K562 (cell line): ENCODE measurements around the gene SYT3. TPM values are rescaled to one million over a fixed set of nuclear protein-coding genes. Genes with fewer than 3 reads are reported as not detected.

Source experiments
- ATAC-seq: fragments of 200-7000 bp; cut with Tn5 transposase; 3 replicates; pipeline ENCODE4 v1.9.1; 2020; ENCODE audit warnings: moderate library complexity
- BruUV-seq: library from RNA; stranded (reverse); fragments of 400-500 nt; replicated peaks from 2 replicates; lab custom pipeline; 2021; lab: Mats Ljungman, UMichigan
- CTCF ChIA-PET: fragments of 300-600 bp; formaldehyde crosslinking; extraction: SDS; loops from one replicate; lab custom pipeline; 2021; ENCODE audit warnings: low intra/inter-chr PET ratio; lab: Yijun Ruan, JAX
- POLR2A ChIA-PET: fragments of 300-600, 350-650 bp; sonication (Branson Sonifier 250); formaldehyde crosslinking; extraction: SDS; loops from one replicate; lab custom pipeline; 2021; ENCODE audit warnings: antibody characterized with exemption, inconsistent platforms; lab: Yijun Ruan, JAX
- DNase-seq, 4 experiments: peaks; one replicate each; pipeline versions ENCODE4 v3.0.0 to v3.0.0-alpha.2; 2011 to 2018; ENCODE audit warnings: low spot score in 3 of 4, mixed read lengths in 3 of 4; ENCODE audit errors: extremely low read depth in 1 of 4
- FAIRE-seq: peaks from 2 replicates; lab custom pipeline; 2011; peaks lifted over from hg19 to GRCh38; lab: Jason Lieb, UNC
- H2AFZ ChIP-seq: 2 replicates; pipeline ENCODE4 v1.6.0; 2011; ENCODE audit warnings: low read depth, low read length, control low read depth, inconsistent platforms
- H3K27ac ChIP-seq: fragments of 200-600 bp; 3 replicates; pipeline ENCODE4 v1.8.0; 2011; ENCODE audit warnings: low read depth, mild to moderate bottlenecking, control low read depth, inconsistent platforms, low read length, moderate library complexity, mixed read lengths; ENCODE audit errors: extremely low read depth
- H3K27me3 ChIP-seq, 2 experiments: fragments of 300-600 bp in 1 of 2; 2 replicates in 1 of 2; 3 replicates in 1 of 2; pipeline versions ENCODE4 v1.6.0 to v1.8.0; 2011; ENCODE audit warnings: inconsistent platforms in 2 of 2, low read length in 2 of 2, mild to moderate bottlenecking in 1 of 2, mixed read lengths in 1 of 2, moderate library complexity in 1 of 2; ENCODE audit not compliant: control insufficient read depth in 2 of 2, insufficient read depth in 2 of 2
- H3K36me3 ChIP-seq: fragments of 300-600 bp; 3 replicates; pipeline ENCODE4 v1.8.0; 2011; ENCODE audit warnings: mild to moderate bottlenecking, low read length, inconsistent platforms; ENCODE audit not compliant: control insufficient read depth, insufficient read depth
- H3K4me1 ChIP-seq, 2 experiments: fragments of 200-600 bp in 1 of 2; replicated peaks in 1 of 2; 2 replicates in 1 of 2; 3 replicates in 1 of 2; pipeline versions ENCODE4 v1.5.1 to v1.8.0; 2011; ENCODE audit warnings: inconsistent platforms in 2 of 2, low read length in 2 of 2, mild to moderate bottlenecking in 1 of 2, mixed read lengths in 1 of 2, moderate library complexity in 1 of 2; ENCODE audit not compliant: control insufficient read depth in 2 of 2, insufficient read depth in 2 of 2
- H3K4me2 ChIP-seq: 2 replicates; pipeline ENCODE4 v1.6.1; 2011; ENCODE audit warnings: low read length, control low read depth, inconsistent platforms, mixed read lengths; ENCODE audit not compliant: insufficient read depth
- H3K4me3 ChIP-seq: fragments of 200-600 bp; sonication (generic), shearing (Covaris generic); 2 replicates; pipeline ENCODE4 v1.5.1; 2016; ENCODE audit warnings: control low read depth, inconsistent platforms
- H3K79me2 ChIP-seq: fragments of 200-600 bp; 3 replicates; pipeline ENCODE4 v1.8.0; 2011; ENCODE audit warnings: low read length, inconsistent platforms; ENCODE audit not compliant: control insufficient read depth, insufficient read depth
- H3K9ac ChIP-seq, 2 experiments: 2 replicates each; pipeline versions ENCODE4 v1.6.0 to v1.6.1; 2011; ENCODE audit warnings: low read depth in 2 of 2, low read length in 2 of 2, control low read depth in 1 of 2, inconsistent platforms in 1 of 2, mild to moderate bottlenecking in 1 of 2, mixed read lengths in 1 of 2; ENCODE audit not compliant: insufficient read depth in 1 of 2
- H3K9me1 ChIP-seq: one replicate; pipeline ENCODE4 v1.6.0; 2011; ENCODE audit warnings: inconsistent platforms, mild to moderate bottlenecking, low read length, moderate library complexity; ENCODE audit not compliant: control insufficient read depth, insufficient read depth
- H3K9me3 ChIP-seq: replicated peaks from 2 replicates; pipeline ENCODE4 v1.5.1; 2011; ENCODE audit warnings: low read depth, low read length, inconsistent platforms; ENCODE audit not compliant: control insufficient read depth, insufficient read depth
- H4K20me1 ChIP-seq: replicated peaks from 2 replicates; pipeline ENCODE4 v1.6.1; 2011; ENCODE audit warnings: low read length, inconsistent platforms, mixed read lengths; ENCODE audit not compliant: control insufficient read depth, insufficient read depth
- CBX3 ChIP-seq, 2 experiments: IDR thresholded peaks; 1 replicate in 1 of 2; 2 replicates in 1 of 2; pipeline ENCODE4 v1.6.1; 2012; ENCODE audit warnings: inconsistent platforms in 2 of 2, low read length in 2 of 2, borderline replicate concordance in 1 of 2, control low read depth in 1 of 2
- RBM25 ChIP-seq: fragments of 200-400 bp; formaldehyde crosslinking; IDR thresholded peaks from 2 replicates; pipeline ENCODE4 v1.6.1; 2018; ENCODE audit warnings: low read length, low read depth, moderate library complexity; ENCODE audit not compliant: severe bottlenecking
- ZBTB1 ChIP-seq: sonication (generic); formaldehyde crosslinking; IDR thresholded peaks from 2 replicates; pipeline ENCODE4 v1.8.1; 2023; ENCODE audit warnings: missing genetic modification reagents, low read depth, mild to moderate bottlenecking, borderline replicate concordance
- WGBS: fragments of 100-300 bp; shearing (Covaris generic); methylation state at CpG from one replicate; pipeline ENCODE4 v1.1.6; 2016; ENCODE audit warnings: low coverage, mixed read lengths; ENCODE audit not compliant: insufficient coverage; ENCODE audit errors: missing lambda C conversion rate; 5-methylcytosine and 5-hydroxymethylcytosine counted together
- in situ Hi-C: fragments of 300-500 bp; cut with MboI; formaldehyde crosslinking; loops from 4 replicates; pipeline ENCODE4 v1.15.0; 2018; ENCODE audit warnings: inconsistent platforms, mixed read lengths
- intact Hi-C: fragments of 100-400 bp; cut with micrococcal nuclease; formaldehyde crosslinking; loops from 2 replicates; pipeline ENCODE4 v1.14.2; 2022
- polyA plus RNA-seq, 8 experiments: library from polyadenylated mRNA; depleted of rRNA in 4 of 8; stranded (reverse) in 5 of 8; unstranded in 3 of 8; fragments of >200 nt; fragmentation: Nextera tagmentation in 2 of 8; fragmentation: Illumina TruSeq in 1 of 8; extraction: Ambion mirVana in 2 of 8; extraction: Trizol in 1 of 8; gene quantifications; 2 replicates each; pipeline versions ENCODE4 v1.2.1 to v1.2.3, GENCODE V29; 2011 to 2014; ENCODE audit warnings: inconsistent platforms in 1 of 8, missing spikeins in 1 of 8
- total RNA-seq, 7 experiments: library from RNA; depleted of rRNA in 6 of 7; stranded (reverse); fragments of >200 nt in 6 of 7; fragmentation: Illumina TruSeq in 2 of 7; extraction: Trizol in 2 of 7; gene quantifications; 2 replicates each; pipeline versions ENCODE4 v1.2.1 to v1.2.3, GENCODE V29; 2011 to 2021; ENCODE audit warnings: low replicate concordance in 1 of 7
- TF ChIP-seq, protein P1 (sequence below): sonication (generic); formaldehyde crosslinking; IDR thresholded peaks from 2 replicates; pipeline ENCODE4 v1.8.1; 2023; ENCODE audit warnings: mild to moderate bottlenecking, missing genetic modification reagents

The SYT3 gene
- total and polyA plus RNA-seq, 9 of the 15 experiments (the other 6 are each of a cell fraction or from before 2014, with no cell fraction given): 0.36 to 2.0 (median 0.54) TPM; not detected in 2

- TF ChIP-seq, protein P1, sequence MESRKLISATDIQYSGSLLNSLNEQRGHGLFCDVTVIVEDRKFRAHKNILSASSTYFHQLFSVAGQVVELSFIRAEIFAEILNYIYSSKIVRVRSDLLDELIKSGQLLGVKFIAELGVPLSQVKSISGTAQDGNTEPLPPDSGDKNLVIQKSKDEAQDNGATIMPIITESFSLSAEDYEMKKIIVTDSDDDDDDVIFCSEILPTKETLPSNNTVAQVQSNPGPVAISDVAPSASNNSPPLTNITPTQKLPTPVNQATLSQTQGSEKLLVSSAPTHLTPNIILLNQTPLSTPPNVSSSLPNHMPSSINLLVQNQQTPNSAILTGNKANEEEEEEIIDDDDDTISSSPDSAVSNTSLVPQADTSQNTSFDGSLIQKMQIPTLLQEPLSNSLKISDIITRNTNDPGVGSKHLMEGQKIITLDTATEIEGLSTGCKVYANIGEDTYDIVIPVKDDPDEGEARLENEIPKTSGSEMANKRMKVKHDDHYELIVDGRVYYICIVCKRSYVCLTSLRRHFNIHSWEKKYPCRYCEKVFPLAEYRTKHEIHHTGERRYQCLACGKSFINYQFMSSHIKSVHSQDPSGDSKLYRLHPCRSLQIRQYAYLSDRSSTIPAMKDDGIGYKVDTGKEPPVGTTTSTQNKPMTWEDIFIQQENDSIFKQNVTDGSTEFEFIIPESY (CRISPR knock-in tag): 0 out of 2 replicates have a peak, but pooled peaks have one; percentile 36
- TF ChIP-seq ZBTB1 (CRISPR knock-in tag): no peak
- peak in 1 of 2 experiments; percentile 36; a peak in 1 of 3 replicates for TF ChIP-seq CBX3 (IDR thresholded peaks at IDR 0.05; ENCODE audit: borderline replicate concordance in 1 of 2, low read length in 2 of 2)
- TF ChIP-seq RBM25: peak; percentile 33
- 74% methylated on average over 9 of the region's 9 CpGs for WGBS
- H2AFZ ChIP-seq: no peak overlapping the region
- ATAC-seq (no peak), FAIRE-seq (no peak), DNase-seq (no peak)
- no peak overlapping the region for H3K4me2 ChIP-seq
- no peaks in the 10 kb centered on the region for H3K9me3 ChIP-seq
- no peaks in the 10 kb centered on the region for H3K27me3 ChIP-seq
- no peak overlapping the region for H3K27ac ChIP-seq
- H4K20me1 ChIP-seq: no peaks in the 10 kb centered on the region
- H3K79me2 ChIP-seq: no peaks in the 10 kb centered on the region
- POLR2A ChIA-PET: no interaction called here
- CTCF ChIA-PET: no interaction called here
- H3K9me1 ChIP-seq: no peaks in the 10 kb centered on the region
- in situ Hi-C loops (no loop called here), intact Hi-C loops (no loop called here)
- no peak overlapping the region for H3K4me3 ChIP-seq
- H3K4me1 ChIP-seq: peaks cover 24 to 39% of the 10 kb centered on the region in 2 experiments
- BruUV-seq: no TSS peak
- H3K36me3 ChIP-seq: no peaks in the 10 kb centered on the region
- no peak overlapping the region for H3K9ac ChIP-seq
These were observed 40.3 kb downstream of the SYT3 start for GRCh38 chr19:50599427-50599826.
